CD4-positive, alpha-beta T cell treated with Interleukin-12 subunit alpha and Interleukin-12 subunit beta, for 1 hour (primary cell): ENCODE data around the gene ADD3.

Experiments used
- DNase-seq: peaks from one replicate; pipeline ENCODE4 v3.0.0-alpha.2; 2020

The ADD3 gene

DNA sequence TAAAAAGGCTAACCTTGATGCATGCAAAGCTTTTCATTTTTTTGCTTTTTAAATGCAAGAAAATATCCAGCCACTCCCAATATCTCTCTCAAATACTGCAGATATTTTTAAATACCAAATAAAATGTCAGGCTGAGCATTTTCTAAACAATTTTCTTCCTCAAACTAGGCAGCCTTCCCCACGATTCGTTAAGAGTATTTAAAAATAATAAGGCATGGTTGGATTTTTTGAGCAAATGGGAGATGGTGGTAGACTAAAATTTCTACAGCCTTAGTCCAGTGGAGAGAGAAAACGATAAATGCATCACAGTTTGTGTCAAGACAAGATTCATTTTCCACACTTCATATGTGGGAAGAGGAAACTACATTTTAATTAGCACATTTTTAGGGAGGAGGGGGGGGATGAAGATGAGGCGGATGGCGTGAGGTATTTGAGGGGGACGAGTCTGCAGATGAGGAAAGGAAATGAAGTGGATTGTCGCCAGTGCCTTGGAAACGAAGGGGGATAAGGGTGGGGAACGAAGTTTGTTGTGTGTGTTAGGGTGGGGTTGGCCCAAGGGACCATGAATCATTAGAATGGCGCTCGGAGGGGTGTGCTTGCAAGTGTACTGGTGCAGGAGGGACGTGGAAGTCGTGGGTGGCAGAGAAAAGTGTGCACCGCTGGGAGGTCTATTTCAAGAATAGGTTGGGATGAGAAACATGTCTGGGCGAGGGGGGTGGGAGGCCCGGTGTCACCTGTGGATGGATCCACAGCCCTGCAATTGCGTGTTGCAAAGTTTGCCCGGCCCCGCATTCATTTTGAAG, 1.2 kb upstream of the ADD3 start:
- no peak for DNase-seq

DNA sequence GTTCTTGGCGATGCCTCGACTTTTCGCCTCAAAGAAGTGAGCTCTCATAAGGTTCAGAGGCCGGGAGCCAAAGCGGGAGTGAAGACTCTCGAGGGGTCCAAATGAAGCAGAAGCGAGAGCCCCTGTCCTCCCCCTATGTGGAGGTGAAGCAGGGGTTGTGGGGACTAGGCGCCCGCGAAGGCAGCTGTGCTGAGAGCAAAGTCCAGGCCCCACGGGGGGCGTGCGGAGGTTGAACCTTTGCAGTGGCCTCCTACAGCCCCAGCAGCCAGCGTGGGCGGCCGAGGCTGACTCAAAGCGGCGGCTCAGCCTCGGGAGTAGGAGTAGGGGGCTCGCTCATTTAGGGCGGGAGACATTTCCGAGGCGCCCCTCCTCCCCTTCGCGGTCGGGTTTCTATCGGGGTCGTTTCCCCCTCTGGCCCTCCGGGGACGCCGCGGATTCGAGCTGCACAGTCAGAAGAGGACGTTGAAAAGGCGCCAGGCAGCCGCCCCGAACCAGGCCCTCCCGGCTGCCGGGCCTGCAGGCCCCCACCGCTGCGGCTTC, 553 bp upstream of the ADD3 start:
- DNase-seq = no peak

DNA sequence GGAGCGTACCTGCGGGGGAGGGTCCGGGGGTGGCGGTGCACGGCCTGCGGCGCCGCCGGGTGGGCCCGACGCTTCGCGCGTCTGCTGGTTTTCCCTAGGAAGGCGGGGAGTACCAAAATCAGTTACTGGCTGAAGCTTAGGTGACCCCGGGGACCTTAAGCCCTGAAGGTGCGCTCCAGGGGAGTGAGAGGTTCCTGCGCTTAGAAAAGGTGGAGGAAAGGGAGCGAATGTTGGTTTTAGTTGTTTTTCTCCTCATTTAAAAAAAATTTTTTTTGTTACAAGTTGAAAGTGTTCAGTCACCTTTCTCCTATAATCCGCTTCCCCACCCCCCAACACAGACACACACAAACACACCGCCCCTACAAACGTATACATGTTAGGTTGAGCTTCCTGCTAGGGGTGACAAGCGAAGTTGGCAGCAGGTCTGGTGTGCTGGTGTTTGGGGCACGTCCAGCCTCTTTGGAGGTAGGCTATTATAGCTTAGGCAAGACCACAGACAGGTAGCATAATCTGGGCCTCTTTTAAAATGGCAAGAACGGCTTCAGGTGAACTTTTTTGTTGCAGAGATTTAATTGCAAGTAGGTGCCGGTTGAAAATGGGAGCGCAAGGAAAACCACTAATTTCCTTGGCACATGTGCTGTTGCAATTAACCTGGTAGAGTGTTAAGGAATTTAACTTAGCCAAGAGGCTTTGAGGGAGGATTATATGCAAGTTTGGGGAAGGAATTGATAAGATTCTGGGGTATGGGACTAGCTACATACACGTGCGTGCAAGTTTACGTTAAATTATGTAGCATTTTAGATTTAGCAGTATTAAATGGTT, 945 bp downstream of the ADD3 start:
- peak; percentile 59 for DNase-seq

DNA sequence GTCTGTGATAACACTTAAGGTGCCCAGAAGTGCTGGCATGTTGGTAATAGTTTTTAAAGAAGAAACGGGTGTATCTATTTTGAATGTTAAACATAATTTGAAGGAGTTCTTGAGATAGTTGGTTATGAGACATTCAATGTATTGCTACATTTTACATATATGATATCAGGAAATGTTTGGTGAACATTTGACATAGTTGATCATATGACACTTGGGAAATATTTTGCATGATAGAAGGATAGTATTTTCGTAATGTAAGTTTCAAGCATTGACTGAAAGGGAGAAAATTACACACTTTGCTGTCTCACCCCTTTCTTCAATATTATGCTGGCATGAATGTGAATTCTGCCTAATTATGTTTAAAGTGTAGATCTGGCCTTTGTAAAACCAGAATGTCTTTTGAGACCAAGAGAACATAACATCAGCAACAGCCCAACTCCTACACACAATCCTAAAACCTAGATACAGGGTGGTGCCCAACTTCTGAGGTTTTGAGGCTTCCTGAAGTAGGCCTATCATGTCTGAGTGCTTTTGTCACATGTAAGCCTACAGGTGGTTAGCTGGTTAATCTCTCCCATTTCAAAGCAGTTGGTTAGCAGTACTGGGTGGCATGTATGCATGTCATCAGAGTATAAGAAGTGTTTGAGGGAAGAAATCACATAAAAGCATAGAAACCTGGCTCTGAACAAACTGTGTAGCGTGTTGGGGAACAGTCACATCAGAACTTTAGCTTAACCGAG, 2.1 kb downstream of the ADD3 start:
- DNase-seq = peak; percentile 82

DNA sequence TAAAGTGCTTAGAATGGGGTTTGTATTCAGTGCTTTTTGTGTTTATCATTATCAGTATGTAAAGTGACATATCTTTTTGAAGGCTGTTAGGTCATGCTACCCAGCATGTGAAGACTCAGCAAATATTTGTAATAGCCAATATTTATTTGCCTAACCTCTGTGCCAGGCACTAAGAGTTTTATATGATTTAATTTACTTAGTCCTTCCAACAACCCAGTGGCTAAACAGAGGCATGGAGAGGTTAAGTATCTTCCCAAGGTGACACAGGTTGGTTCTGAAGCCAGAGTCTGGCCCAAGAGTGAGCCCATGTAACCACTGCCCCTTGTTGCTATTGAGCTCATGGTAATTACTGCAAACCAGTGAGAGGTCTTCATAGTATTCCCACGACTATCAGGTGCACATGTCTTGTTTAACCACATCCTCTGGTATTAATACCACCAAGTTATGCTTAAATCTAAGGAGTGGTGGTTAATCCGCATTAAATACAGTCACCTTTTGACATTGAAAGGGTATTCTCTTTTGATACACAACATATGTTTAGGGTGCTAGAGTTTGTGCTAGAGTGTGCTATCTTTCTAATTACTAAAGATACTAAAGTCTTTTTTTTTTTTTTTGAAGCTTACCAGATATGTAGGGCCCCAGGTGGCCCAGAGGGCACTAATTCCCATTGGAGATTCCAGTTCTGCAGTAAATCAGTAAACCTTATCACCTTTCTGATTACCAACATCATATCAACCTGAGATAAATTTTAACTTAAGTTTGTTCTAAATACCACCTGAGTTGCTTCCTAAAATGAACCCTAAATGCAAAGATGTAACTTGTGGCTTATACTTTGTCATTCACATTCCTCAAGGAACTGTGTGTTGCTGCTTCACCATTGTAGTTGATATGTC, 2.9 kb downstream of the ADD3 start:
- DNase-seq = peak; percentile 18

- no peak for DNase-seq
Observed at GRCh38 chr10:110011681-110012080, 3.9 kb downstream of the ADD3 start.

DNA sequence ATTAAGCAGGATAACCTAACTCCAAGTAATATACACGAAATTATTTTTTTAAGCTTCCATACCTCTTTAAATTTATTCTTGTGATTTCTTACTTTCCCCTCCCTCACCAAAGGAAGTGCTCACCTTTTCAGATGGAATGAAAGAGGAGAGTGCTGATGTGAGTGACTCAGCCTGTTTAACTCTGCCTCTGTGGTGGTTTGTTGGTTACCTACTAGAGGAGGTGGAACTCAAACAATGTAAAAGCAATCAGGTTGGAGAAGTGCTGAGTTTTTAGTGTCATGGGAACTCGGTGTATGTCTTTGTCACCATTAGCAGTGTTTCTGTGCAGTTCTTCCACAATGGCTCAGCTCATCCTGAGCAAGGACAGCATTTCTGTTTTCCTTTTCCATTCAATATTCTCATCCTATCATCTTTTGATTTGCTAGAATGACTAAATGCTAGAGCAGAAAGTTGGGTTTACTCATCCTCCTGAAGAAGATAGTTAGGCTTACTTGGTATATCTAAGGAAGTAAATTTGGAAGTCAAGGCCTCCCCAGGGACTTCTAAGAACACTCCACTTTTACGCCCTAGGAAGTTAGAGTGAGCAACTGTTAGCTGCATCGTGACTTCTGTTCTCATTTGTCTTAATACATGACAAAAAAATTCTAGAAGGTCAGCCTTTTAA, 6.0 kb downstream of the ADD3 start:
- DNase-seq = peak; percentile 48

DNA sequence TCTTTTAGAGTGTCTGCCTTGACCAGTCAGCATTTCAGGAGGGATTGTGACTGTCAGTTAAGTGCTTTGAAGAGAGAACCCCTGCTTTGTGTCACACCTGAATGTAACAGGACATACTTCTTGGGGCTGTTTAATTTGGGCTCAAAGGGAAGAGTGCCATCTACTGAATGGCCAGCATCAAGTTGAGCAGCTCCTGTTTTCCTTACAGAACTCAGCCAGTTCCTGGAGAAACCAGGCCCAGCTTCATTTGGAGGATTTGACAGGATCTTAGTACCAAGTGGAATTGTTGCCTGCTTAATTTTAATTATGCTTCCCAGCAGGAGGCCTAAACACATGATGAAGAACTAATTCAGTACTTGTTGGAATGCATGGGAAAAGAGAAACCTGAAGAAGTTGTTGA, 8.3 kb downstream of the ADD3 start:
- peak; percentile 29 for DNase-seq

DNA sequence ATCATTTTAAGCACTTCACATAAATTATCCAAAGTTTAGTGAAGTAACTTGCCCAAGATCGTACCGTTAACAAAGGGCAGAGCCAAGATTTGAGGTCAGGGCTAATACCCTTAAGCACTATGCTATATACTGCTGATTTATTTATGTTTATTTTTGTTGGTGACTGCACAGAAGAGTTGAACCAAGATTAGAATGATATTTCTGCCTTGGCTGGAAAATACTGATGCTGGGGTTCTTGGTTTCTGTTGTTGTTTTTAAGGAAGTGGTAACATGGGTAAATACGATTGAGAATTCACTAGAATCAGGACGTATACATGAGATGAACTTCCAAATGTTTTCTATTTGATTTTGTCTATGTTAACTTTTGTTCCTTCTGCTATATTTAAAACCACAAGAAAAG, 9.3 kb downstream of the ADD3 start:
- no peak for DNase-seq

- DNase-seq = no peak
Observed at GRCh38 chr10:110017907-110018306, 10.1 kb downstream of the ADD3 start.

- no peak for DNase-seq
Observed at GRCh38 chr10:110020265-110020664, 12.5 kb downstream of the ADD3 start.

DNA sequence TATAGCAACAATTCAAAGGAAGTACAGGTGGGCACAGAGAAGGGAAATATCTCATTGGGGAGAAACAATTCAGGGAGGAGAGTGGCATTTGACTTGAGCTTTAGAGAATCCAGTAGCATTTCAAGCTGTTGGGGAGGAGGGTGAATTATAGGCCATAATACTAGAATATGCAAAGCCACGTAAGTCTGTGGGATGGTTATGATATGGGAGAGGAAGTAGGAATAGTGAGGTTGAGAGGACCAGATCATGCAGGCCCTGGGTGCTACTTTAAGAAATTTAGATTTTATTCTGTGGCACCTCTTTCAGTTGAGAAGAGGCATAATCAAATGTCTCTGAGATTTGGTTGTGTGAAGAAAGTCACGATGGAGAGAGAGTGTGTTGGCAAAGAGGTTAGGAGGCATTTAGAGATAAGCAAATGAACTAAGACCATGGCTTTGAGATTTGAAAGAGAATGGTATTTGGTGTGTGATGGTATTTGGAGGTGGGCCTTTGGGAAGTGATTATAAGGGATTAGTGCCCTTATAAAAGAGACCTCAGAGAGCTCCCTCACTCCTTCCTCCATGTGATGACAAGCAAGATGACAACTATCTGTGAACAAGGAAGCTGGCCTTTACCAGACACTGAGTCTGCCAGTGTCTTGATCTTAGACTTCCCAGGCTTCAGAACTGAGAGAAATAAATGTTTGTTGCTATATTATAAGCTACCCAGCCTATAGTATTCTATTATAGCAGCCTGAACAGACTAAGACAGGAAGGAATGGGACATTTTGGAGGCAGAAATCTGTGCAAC, 15.1 kb downstream of the ADD3 start:
- DNase-seq = no peak

DNA sequence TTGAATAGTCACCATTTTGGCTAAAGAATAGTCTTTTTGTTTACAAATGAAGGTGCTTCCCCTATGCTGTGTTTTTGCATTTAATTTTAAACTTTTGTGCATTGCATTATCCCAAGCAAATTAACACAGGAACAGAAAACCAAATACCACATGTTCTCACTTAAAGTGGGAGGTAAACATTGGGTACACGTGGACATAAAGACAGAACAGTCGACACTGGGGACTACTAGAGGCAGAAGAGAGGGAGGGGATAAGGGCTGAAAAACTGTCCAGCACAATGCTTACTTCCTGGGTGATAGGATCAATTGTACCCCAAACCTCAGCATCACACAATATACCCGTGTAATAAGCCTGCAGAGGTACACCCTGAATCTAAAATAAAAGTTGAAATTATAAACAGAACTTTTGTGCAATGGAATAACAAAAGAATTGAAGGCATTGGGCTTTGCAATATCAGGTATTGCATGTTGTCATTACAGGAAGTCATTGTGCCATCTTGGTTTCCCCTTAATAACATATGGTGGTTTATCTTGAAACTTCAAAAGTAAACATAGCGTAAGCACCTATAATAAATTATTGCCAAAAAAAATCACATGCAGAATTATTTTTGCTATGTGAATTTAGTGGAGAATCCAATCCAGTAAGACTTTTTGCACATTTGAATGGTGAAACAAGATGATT, 16.1 kb downstream of the ADD3 start:
- no peak for DNase-seq

DNA sequence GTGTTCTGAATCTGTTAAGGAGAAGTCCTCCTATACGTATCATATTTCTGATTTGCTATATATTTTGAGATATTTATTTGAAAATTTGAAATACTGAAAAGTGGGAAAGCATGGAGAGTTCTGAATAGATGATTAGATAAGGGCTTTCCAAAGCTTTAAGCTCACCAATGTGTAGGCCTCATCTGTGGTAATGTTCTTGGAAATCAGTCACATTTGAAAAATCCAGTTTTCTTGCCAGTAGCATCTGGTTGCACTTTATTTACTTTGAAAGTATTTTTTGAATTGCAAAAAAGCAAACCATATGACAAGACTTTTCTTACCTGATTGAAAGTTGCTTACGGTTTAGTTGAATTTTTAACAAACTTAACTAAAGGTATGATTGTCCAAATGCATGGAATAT, 21.7 kb downstream of the ADD3 start:
- DNase-seq = no peak

DNA sequence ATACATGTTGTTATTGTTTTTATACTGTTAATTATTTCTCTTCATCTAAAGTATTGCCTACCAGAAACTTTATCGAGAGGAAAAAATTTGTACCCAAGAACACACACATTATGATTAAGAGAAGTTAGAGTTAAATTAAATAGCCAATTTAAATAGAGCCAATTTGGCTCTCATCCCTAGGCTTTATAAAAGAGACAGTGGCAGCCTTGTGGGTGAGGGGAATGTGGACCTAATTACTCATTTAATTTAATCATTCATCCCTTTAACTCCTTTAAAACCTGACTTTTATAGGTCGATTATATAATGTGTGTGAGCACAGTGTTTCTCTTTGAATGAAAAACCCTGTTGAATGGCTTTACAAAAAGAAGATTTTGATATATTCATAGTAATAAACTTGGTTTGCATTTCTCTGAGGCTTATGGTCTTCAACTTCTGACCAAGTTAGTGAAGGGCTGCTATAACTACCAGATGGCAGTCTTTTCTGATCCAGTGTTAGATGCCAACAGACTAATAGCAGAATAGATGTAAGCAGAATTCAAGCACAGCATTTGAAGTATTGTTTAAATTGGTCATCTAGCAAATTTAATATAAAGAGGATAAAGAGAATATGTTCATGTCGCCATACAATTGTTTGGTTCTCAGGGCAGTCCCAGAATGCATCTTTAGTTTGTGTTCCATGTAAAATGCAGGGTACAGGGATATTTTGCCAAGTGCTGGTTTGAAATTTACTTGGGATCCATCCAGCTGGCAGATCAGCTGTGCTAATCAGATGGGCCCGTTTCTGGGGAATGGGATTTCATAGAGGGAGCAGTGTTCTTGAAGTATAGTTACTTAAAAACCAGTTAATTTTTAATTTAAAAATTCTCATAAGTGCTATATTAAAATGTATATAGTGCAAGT, 25.3 kb downstream of the ADD3 start:
- no peak for DNase-seq

DNA sequence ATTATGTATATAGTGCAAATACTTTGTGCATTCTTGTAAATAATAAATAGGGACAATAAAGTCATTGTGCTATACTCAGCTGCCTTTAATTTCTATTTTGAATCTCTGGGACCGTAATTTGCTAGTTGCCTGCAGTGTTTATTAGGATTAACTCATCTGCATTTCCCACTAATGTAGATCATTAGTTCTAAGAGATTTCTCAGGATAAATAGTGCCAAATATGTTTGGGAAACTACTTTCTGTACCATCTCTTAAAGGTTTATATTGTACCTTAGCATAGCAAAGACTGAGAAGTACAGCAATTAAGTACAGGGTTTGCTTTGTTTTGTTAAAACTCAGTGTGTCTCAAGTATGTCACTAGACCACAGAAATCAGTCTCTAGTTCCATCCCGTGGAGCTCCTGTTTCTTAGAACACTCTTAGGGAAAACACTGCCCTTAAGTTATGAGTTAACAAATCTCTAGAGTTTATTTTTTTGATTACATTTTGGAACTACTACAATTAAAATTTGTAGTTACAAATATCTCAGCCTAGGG, 26.0 kb downstream of the ADD3 start:
- DNase-seq = no peak

DNA sequence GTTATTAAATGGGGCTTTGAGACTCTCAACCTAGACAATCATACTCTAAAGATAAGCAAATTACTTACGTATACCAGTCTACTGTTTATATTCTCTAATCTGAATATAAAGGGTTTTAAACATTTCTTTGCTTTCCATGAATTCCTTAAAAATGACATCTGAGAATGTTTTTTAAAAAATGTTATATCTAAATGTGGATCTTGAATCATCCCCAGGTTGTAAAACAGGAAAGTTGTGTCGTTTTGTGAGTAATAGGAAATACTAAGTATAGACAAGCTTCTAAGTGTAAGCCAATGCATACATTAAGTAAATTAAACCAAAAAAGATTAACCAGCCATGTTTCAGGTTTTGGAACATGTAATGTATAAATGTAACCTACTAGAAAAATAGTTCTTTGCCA, 26.8 kb downstream of the ADD3 start:
- no peak for DNase-seq

DNA sequence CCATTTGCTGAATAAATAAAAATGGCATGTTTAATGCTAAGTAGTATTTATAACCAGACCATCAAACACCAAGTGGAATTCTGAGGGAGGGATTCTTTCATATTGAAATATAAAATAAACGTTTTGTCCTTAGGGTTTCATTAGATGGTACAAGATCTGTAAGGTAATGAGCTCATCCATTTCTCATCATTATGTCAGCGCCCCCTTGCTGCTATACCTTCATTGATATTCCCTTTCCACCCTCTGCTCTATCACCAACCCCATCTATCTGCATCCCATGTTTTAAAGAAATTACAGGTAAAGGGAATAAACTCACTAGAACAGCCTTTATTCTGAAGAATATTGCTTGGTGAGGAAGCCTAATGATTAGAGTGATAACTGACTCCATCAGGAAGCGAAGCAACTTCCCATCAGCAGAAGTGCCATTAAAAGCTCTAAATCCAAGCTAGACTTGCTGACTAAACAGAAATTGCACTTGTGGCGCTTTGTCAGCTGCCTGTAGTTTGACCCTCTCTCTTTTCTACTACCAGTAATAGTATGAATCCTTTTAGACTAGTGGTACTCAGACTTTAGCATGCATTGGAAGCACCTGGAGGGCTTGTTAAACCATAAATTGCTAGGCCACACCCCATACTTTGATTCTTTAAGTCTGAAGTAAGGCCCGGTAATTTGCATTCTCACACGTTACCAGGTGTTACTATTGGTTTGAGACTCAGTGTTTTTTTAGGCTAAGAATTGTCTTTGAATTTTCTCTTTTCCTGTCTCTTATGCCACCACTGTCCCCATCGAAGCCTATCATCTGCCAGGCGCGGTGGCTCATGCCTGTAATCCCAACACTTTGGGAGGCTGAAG, 27.5 kb downstream of the ADD3 start:
- no peak for DNase-seq
